C1 segment of cervical spinal cord (tissue), 14 donors: ENCODE data around the gene SAMM50.

ENCODE experiments used
- DNase-seq, 14 donors: peaks; one replicate each; lab custom pipeline; 2025; lab: John Stamatoyannopoulos, UW

The SAMM50 gene

DNA sequence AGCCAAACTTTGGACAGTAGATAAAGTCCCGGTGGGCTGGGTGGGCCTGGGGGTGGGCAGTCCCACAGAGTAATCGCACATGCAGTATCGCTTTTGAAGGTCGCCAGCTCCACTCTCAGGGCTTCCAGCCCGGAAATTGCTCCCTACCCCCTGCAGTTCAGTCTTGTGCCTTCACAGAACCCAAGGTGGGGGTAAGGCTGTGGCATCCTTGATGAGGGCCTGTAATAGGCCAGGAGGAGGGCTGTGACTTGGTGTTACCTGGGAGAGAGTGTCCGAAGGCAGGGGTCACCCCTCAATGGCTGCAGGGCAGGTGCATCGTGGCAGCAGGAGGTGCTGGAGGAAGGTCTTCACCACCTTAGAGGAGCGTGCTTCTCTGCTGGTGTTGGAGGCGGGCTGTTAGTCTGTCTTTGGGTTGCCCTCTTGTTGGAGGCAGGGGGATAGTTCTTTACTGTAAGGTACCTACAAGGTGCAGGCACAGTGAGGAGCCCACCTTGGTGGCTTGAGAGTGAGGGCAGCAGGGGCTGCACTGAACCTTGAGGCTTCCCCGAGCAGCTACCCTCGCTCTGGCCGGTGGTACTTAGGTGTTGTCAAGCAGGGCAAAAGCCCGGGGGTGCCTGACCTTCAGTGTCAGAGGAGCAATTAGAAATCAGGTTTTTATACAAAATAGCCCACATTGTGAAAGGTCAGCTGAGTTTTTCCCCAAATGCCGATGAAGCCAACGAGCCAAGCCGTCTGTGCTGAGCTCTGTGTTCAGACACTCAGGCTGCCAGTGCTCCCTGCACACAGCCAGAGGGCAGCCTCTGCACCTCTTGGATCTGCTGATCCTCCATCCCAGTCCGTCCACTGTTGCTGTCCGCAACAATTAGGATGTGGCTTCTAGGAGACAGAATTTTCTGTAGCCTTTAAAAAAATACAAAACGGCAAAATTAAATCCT, 21.9 kb downstream of the SAMM50 start:
- no peak for DNase-seq

DNA sequence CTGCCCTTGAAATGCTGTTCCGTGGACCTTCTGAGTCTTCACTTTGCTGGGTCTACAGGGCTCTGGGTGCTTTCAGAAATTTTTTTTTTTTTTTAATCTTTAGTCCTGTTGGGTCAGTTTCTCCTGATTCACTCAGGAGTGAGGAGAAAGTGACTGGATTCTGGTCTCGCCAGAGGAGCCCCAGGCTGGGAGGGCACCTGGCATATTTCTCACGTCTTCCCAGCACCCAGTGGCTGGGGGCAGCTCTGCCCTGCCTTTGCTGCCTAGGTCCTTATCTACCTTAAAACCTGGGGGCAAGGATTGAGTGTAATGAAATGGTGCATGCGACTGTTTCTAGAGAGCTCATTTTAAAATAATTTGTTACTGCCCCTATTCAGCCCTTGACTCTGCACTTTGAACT, 23.3 kb downstream of the SAMM50 start:
- no peak for DNase-seq

DNA sequence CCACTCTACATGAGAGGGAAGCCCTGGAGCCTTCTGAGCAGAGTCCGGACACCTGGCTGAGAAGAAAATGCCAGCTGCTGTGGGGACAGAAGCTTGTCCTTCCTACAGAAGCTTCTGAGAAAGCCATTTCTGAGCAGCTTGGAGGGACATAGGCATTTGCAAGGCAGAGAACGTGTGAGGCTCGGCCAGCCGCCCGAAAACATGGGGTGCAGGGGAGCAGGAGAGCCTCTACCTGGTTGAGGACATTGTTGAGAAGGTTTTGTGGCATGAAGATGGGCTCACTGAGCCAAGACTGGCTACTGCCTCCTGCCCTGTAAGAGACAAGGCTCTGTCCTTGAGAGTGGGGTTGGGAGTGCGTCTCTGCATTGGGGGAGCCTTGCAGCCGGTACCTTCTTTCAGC, 25.3 kb downstream of the SAMM50 start:
- no peak for DNase-seq

DNA sequence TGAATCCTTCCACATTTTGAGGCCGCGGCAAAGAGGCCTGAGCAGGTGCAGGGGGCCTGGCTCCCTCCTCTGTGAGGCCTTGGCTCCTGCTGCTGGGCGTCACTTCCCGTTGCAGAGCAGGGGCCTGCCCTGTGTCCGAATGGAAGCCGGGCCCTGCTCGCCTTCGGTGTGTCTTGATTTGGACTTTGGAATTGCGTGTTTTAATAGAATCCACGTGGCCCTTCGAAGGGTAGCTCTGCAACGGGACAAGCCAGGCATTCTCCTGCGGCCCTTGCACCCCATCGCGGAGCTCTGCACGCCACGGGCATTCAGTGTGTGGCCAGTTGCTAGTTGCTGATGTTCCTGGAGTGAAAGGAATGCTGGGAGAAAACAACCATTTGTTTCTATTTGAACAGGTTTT, 25.8 kb downstream of the SAMM50 start:
- no peak for DNase-seq

DNA sequence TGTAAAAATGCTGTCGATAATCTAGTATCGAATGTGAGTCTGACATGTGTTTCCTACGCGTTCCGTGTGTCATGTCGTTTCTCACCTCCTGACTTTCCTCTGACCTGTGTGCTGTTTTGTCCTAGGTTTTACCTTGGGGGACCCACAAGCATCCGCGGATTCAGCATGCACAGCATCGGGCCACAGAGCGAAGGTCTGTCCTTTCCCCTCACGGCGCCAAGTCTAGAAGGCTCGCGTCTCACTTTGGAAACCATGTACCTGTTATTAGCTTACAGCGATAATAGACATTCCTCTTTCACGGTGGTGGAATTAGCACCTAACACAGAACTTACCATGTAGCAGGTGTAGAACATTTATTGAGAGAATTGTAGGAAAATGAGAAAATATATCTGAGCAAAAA, 28.6 kb downstream of the SAMM50 start:
- no peak for DNase-seq

DNA sequence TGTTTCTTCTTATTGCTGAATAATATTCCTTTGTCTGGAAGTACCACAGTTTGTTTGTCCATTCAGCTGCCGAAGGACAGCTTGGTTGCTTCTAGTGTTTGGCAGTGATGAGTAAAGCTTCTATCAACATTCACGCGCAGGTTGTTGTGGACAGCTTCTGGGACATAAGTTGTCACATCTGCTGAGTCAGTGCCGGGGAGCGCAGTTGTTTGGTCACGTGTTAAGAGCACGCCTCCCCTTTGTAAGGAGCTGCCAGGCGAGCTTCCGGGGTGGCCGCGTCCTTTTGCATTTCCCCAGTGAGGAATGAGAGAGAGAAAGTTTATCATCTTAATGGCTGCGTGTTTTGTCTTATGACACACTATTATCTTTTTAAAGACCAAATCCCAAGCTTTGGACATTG, 30.3 kb downstream of the SAMM50 start:
- peak in 4 of 14 donors; percentile 5 to 34 (median 24) for DNase-seq

DNA sequence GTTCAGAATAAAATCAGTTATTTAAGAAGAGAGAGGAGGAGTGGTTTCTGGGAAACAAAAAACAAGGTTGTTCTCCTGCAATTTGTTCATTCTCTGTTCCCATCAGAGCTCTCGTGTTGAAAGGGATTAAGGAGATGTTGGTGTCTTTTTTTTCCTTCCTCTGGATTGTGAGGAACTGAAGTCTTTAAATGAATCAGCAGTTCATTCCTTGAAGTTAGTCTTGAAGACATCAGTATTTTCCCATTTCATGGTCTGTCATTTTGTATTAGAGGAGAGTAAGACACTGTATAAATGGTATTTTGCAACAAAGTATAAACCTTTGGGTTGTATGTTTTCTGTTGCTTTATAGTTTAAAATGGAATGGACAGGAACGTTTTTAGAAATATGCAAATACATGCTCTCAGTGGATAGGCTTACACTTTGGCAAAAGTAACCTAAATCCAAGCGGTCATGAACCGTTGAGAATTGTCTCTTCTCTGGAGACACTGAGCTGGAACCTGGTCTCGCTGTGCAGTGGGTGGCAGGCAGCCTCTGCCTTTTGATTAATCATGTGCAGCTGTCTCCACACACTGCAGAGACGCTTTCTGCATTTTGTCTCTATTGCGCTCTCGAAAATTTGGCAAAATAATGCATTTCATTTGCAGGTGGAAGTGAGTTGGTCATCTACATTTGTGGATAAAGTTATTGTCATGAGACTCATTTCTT, 33.0 kb downstream of the SAMM50 start:
- DNase-seq = no peak

DNA sequence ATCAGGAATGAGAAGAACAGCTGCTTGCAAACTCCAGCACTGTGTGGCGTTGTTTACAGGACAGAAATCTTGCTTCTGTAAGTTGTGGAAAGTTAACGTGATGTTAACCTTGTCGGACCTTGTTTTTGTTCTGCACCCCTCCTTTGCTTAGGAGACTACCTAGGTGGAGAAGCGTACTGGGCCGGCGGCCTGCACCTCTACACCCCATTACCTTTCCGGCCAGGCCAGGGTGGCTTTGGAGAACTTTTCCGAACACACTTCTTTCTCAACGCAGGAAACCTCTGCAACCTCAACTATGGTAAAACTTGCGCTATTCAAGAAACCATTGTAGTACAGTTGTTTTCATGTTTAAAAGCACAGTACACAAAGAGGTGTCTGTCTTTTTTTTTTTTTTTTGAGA, 33.7 kb downstream of the SAMM50 start:
- DNase-seq = no peak

DNA sequence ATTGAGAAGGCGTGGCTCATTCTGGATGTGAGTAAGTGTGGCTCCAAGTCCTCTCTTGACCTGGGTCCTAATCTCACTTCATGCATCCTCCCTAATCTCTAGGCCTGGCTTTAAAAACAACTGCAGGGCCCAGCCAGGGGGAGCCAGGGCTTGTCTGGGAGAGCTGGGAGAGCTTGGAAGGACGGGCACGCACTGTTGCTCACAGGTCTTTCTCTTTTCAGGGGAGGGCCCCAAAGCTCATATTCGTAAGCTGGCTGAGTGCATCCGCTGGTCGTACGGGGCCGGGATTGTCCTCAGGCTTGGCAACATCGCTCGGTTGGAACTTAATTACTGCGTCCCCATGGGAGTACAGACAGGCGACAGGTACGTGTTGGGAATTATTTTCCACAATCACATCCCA, 34.8 kb downstream of the SAMM50 start:
- DNase-seq = no peak

DNA sequence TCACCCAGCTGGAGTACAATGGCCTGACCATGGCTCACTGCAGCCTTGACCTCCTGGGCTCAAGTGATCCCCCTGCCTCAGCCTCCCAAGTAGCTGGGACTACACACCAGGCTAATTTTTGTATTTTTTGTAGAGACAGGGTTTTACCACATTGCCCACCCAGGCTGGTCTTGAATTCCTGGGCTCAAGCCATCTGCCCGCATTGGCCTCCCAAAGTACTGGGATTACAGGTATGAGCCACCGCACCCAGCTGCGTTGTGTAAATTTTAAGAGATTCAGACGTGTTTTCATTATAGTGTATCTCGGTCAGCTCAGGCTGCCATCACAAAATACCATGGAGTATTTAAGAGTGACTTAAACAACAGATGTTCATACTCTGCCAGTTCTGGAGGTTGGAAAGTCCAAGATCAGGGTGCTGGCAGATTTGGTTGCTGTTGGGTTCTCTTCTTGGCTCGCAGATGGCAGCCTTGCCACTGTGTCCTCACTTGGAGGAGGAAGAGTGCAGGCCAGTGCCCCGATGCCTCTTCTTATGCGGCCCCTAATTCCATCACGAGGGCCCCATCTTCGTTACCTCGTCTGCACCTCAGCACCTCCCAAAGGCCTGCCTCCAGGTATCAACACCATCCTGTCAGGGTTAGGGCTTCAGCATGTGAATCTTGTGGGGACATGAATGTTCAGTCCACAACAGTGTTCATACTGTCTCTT, 36.2 kb downstream of the SAMM50 start:
- DNase-seq = no peak

DNA sequence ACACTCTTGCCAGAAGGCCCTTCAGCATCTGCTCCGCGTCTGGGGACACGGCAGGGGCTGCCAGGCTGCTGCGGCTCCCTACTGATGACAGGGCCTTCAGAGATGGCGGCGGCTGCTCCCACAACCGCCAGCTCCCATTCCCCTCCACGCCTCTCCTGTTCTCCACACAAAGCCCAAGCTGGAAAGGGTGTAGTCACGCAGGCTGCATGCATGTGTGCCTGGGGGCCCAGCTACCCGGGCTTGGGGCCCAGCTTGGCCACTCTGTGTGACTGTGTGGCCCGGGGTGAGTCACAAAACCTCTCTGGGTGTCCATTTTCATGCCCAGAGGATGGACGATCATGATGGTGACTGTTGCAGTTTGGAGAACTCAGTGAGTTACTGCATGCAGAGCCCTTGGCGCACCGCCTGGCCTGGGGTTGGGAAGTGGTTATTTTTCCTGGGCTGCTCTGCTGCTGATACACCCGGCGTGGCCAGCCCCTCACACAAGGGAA, 37.1 kb downstream of the SAMM50 start:
- DNase-seq = no peak

DNA sequence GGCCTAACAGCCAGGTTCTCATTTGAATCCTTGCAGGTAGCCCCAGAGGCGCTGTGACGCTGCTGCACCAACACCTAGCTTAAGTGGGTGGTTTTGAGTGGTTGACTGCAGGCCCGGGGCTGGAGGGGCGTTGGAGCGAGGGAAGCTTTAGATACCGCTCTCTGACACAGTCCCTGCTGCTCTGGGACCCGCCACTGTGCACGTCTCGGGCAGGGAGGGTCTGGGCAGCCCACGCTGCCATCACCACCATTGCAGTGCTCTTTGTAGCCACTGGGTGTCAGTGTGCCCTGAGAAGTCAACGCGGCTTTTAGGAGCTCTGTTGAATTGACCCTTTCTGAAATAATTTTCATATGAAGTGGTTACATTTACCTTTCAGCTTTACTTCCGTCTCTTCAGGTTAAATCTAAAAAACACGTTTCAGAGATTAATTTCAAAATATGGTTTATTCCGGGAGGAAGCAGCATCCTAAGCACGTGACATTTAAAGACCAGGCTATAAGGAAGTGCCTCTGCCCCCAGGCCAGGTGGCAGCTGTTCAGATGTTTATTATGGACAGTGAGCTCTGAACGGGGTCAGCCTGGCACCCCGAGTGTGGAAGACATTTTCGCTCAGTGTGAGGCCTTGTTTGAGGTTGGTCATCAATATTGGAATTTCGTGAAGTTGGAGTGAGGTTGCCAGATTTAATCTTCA, 38.0 kb downstream of the SAMM50 start:
- peak in 7 of 14 donors; percentile 2 to 36 (median 9) for DNase-seq

DNA sequence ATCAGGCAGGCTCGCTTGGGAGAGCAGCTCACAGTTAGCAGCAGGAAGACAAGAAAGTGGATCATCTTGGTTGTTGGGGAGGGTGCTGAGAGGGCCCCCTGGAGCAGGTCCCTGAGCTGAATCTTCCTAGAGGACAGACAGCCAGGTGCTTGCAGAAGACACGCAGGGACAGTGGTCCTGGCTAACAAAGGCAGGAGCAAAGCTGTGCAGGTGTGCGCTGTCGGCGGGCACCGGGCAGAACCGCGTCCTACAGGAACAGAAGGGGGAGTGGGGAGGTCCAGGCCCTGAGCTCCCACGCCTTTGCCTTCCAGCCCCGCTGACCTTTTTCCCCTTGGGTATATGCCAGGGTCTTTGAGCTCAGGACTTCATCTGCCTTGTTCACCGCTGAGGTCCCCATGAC, 38.8 kb downstream of the SAMM50 start:
- DNase-seq = no peak

DNA sequence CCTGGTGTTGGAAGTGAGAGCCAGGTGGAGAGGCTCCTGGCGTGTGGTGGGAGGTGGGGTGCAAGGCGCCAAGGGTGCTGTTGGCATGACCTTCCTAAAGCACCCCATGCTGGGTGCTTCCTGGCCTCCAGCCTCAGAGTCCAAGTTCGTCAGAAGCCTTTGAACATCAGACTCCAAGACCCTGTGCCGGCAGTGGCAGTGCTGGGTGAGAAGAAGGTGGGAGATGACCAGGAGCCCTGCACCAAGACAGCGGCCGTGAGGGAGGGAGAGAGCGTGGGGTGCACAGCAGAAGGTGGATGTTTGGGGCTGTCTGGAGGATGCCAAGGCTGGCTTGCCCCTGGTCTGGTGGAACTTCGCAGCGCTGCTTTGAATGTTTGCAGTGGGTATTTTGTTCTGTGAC, 39.2 kb downstream of the SAMM50 start:
- DNase-seq = no peak

DNA sequence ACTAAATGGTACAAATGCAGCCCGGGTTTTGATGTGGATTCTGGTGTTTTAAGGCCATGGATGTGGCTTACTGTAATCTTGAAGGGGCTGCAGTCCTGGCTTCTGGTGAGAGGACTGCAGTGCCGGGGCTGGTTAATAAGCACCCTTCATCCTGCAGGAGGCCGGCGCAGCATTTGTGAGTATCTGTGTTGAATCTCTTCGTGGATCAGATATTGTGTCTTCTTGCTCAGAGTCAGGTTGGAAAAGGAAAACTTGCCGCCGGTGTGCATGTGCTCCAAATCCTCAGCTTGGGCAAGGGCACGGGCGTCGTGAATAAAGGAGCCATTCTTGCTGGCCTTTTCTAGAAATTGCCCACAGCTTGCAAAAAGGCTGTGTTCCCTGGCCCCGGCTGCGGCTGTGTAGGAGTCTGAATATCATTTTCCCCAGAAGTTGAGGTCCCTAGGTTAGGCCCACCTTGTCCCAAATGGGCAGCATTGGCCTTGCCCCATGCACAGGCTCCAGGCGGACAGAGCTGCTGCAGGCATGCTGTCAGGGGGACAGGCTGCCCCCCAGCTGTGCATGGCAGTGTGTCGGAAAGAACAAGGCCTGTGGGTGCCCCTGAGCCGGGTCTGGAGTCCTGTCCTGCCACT, 39.9 kb downstream of the SAMM50 start:
- DNase-seq = no peak

DNA sequence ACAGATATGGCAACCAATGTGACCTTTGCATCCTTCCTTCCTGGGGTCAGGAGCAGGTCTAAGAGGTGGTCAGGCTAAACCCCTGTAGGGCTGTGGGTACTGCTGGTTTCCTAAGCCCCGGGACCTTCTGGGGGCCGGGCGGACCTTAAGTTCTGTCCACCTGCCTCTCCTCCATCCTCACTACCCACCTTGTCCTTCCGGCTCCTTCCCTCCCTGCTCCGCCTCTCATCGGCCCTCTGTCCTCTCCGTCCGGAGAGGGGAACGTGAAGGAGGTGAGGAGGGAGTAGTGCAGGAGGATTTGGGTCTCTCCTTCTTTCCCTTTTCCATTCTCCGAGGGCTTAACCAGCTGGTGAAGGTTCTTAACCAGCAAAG, 40.5 kb downstream of the SAMM50 start:
- no peak for DNase-seq

DNA sequence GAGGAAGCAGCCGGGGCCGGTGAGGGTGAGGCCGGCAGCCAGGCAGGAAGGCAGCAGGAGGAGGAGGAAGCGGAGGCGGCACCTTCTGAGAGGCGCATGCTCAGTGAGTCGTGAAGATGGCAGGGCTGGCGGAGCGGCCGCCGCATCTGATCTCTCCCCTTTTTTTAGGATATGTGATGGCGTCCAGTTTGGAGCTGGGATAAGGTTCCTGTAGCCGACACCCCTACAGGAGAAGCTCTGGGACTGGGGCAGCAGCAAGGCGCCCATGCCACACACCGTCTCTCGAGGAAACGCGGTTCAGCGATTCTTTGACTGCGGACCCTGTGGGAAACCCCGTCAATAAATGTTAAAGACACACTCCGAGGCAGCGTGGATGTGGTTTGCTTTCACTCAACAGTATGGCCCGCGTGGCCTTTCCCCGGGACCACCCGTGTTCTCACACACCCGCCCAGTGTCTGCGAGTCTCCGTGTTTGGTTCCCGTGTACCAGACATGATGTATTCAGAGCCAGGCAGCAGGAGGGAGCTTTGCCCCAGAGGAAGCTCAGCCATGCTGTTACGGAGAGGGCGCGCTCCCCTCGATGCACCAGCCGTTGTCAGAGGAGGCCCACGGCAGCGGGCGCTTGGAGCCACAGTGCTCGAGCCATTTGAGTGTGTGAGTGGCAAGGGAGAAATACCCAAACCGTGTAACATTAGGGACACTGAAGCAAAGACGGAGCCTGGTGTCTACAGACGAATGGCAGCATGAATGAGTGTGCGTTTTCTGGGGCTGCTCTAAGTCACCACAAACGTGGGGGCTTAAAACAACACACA, 41.1 kb downstream of the SAMM50 start:
- DNase-seq = peak in 4 of 14 donors; percentile 12 to 30 (median 16)

DNA sequence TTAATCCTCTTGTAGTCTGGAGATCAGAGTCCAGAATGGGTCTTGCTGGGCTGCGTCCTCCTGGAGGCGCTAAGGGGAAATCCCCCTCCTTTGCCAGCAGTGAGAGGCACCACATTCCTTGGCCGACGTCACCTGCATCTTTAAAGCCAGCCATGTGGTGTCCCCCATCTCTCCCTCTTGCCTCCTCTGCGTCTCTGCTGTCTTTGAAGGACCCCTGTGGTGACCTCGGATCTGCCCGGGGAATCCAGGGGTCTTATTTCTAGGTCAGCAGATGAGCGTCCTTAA, 41.7 kb downstream of the SAMM50 start:
- no peak for DNase-seq

DNA sequence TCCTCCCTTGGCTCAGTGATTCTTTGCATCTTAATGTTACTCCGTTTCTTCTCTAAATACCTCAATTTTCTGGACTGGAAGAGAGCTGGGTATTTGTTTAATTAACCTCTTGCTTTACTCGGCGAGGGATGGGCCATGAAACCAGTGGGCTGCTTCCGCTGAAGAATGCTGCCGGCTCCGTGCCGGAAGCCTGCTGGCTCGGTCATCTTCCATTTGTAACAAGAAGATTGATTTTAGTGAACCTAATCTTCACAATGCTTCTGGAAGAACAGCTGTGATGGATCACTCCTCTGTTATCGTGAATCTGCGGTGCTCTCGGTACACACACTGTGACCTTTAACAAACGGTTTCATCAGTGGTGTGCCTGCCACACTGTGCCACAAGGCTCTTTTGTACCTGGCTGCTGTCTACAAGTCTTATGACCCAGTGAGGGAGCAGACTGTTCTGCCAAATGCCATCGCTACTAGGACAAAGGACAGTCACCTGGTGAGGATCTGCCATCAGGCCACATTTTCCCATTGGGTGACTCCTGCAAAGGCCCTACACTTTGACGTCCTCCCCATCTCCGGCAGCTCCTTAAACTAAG, 43.5 kb downstream of the SAMM50 start:
- no peak for DNase-seq

DNA sequence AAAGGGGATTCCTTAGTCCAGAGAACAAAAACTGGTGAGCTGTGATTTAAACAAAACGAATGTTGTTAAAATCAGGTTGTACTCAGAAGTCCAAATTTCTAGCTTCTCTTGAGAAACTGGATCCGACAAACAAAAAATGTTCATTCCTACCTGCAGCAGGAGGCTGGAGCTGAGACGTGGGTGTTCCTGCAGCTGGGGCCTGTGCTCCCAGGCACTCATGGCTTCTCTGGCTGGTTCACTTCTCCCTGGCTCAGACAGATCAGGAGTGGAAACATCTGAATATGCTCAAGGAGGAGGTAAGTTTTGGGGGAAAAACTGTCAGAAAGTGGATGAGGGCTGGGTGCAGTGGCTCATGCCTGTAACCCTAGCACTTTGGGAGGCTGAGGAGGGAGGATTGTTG, 44.1 kb downstream of the SAMM50 start:
- no peak for DNase-seq
